ENCODE data around the gene TBL3.
A peak's percentile ranks its signal among the peaks of the same experiment; 100 is the strongest.
"Not testable (repeated sequence)": the region's sequence is repeated elsewhere in the genome, so short reads cannot be mapped to it uniquely, and the experiment has no call there.

The TBL3 gene

GRCh38 chr16:2002406-2003230 lies 30.8 kb downstream of the TBL3 start:
- DNase-seq = no peak

- DNase-seq = no peak
These were observed 31.5 kb downstream of the TBL3 start for GRCh38 chr16:2003231-2003826.

- DNase-seq = peak; percentile 91
These were observed 32.2 kb downstream of the TBL3 start for GRCh38 chr16:2003827-2004641.

- DNase-seq = no peak
These were observed 33.1 kb downstream of the TBL3 start for GRCh38 chr16:2004795-2005517.

GRCh38 chr16:2005646-2006045 lies 33.8 kb downstream of the TBL3 start:
- DNase-seq = no peak

- DNase-seq = no peak
These were observed 34.5 kb downstream of the TBL3 start for GRCh38 chr16:2006317-2006716.

- DNase-seq = no peak
These were observed 35.4 kb downstream of the TBL3 start for GRCh38 chr16:2007081-2007836.

- no peak for DNase-seq
These were observed 36.2 kb downstream of the TBL3 start for GRCh38 chr16:2008009-2008526.

GRCh38 chr16:2008631-2009163 lies 36.8 kb downstream of the TBL3 start:
- DNase-seq = no peak

- no peak for DNase-seq
These were observed 37.4 kb downstream of the TBL3 start for GRCh38 chr16:2009164-2009711.

GRCh38 chr16:2009791-2010510 lies 38.1 kb downstream of the TBL3 start, which contains the start of gene ZNF598:
Gene ZNF598 (minus strand): TSS chr16:2009821.
- DNase-seq = peak; percentile 27

- DNase-seq = not testable (repeated sequence)
These were observed 39.9 kb downstream of the TBL3 start for GRCh38 chr16:2011726-2012125.

- no peak for DNase-seq
These were observed 41.7 kb downstream of the TBL3 start for GRCh38 chr16:2013527-2013926.

- peak; percentile 55 for DNase-seq
These were observed 43.5 kb downstream of the TBL3 start for GRCh38 chr16:2015117-2015946.

GRCh38 chr16:2015947-2016208 lies 44.0 kb downstream of the TBL3 start:
- no peak for DNase-seq

- DNase-seq = no peak
These were observed 44.6 kb downstream of the TBL3 start for GRCh38 chr16:2016407-2016922.

GRCh38 chr16:2019518-2019920 lies 47.7 kb downstream of the TBL3 start, which contains the start of gene NPW:
Gene NPW (plus strand): TSS chr16:2019785.
- DNase-seq = no peak

GRCh38 chr16:2019921-2020831 lies 48.3 kb downstream of the TBL3 start:
- no peak for DNase-seq

- no peak for DNase-seq
These were observed 50.9 kb downstream of the TBL3 start for GRCh38 chr16:2022723-2023091.
